Endothelial cell (in vitro differentiated cells): ENCODE results near the gene ADAMTSL5. TPM values are rescaled to one million over a fixed set of nuclear protein-coding genes. Genes with fewer than 3 reads are reported as not detected.

Source experiments
- DNase-seq: peaks from one replicate; pipeline ENCODE4 v3.0.0; 2021; ENCODE audit warnings: low spot score
- H3K27ac Mint-ChIP-seq: one replicate; pipeline ENCODE4 v1.8.0; 2021; ENCODE audit warnings: mixed read lengths, inconsistent platforms; ENCODE audit not compliant: unreplicated experiment
- H3K27me3 Mint-ChIP-seq: one replicate; pipeline ENCODE4 v1.8.0; 2021; ENCODE audit warnings: mild to moderate bottlenecking, moderate library complexity, mixed read lengths, inconsistent platforms; ENCODE audit not compliant: unreplicated experiment
- H3K36me3 Mint-ChIP-seq: one replicate; pipeline ENCODE4 v1.8.0; 2021; ENCODE audit warnings: mild to moderate bottlenecking, low read depth, mixed read lengths, inconsistent platforms; ENCODE audit not compliant: unreplicated experiment
- H3K4me1 Mint-ChIP-seq: one replicate; pipeline ENCODE4 v1.8.0; 2021; ENCODE audit warnings: mild to moderate bottlenecking, mixed read lengths, inconsistent platforms; ENCODE audit not compliant: unreplicated experiment
- H3K4me3 Mint-ChIP-seq: one replicate; pipeline ENCODE4 v1.8.0; 2021; ENCODE audit warnings: mild to moderate bottlenecking, mixed read lengths, inconsistent platforms; ENCODE audit not compliant: unreplicated experiment
- H3K9me3 Mint-ChIP-seq: one replicate; pipeline ENCODE4 v1.8.0; 2021; ENCODE audit warnings: mixed read lengths, inconsistent platforms; ENCODE audit not compliant: unreplicated experiment
- CTCF ChIP-seq: fragments of 200-600 bp; sonication (generic); IDR thresholded peaks from one replicate; pipeline ENCODE4 v1.5.0; 2021; ENCODE audit warnings: antibody characterized with exemption; ENCODE audit not compliant: unreplicated experiment
- total RNA-seq: library from RNA; stranded (reverse); fragmentation: NEBNext Ultra II Directional; extraction: Animal tissue kit (Norgen Biotek cat#: 25700); gene quantifications from one replicate; pipeline ENCODE4 v1.2.1, GENCODE V29; 2021; ENCODE audit not compliant: unreplicated experiment

Gene ADAMTSL5
- total RNA-seq, 1 donor from 2014 or later: 0.18 TPM

- DNase-seq: no peak
- no peaks in the 10 kb centered on the region for H3K36me3 Mint-ChIP-seq
- no peak overlapping the region for H3K27ac Mint-ChIP-seq
- no peaks in the 10 kb centered on the region for H3K9me3 Mint-ChIP-seq
- peaks cover 5% of the 10 kb centered on the region for H3K4me1 Mint-ChIP-seq
- H3K4me3 Mint-ChIP-seq: no peak overlapping the region
- TF ChIP-seq CTCF: no peak
- H3K27me3 Mint-ChIP-seq: peaks cover 6% of the 10 kb centered on the region
Observed at GRCh38 chr19:1511318-1512317, 1.2 kb downstream of the ADAMTSL5 start.

- H3K27me3 Mint-ChIP-seq: peaks cover 3% of the 10 kb centered on the region
- no peak overlapping the region for H3K27ac Mint-ChIP-seq
- H3K4me3 Mint-ChIP-seq: no peak overlapping the region
- H3K4me1 Mint-ChIP-seq: peaks cover 5% of the 10 kb centered on the region
- no peaks in the 10 kb centered on the region for H3K36me3 Mint-ChIP-seq
- TF ChIP-seq CTCF: no peak
- no peak for DNase-seq
- no peaks in the 10 kb centered on the region for H3K9me3 Mint-ChIP-seq
Observed at GRCh38 chr19:1510807-1511206, 2.0 kb downstream of the ADAMTSL5 start.

- Mint-ChIP-seq H3K27me3 (peaks cover 3% of the 10 kb centered on the region), H3K9me3 (no peaks in the 10 kb centered on the region), H3K4me1 (peaks cover 5% of the 10 kb centered on the region), H3K27ac (no peak overlapping the region), H3K36me3 (no peaks in the 10 kb centered on the region), H3K4me3 (no peak overlapping the region)
- no peak for TF ChIP-seq CTCF
- DNase-seq: no peak
Observed at GRCh38 chr19:1510442-1510806, 2.4 kb downstream of the ADAMTSL5 start.

- Mint-ChIP-seq H3K4me1 (peaks cover 5% of the 10 kb centered on the region), H3K27ac (peak overlapping the region; percentile 5), H3K27me3 (peaks cover 3% of the 10 kb centered on the region), H3K9me3 (no peaks in the 10 kb centered on the region), H3K36me3 (peaks cover 3% of the 10 kb centered on the region), H3K4me3 (peak overlapping the region; percentile 2)
- TF ChIP-seq CTCF: no peak
- no peak for DNase-seq
Observed at GRCh38 chr19:1509602-1510441, 3.0 kb downstream of the ADAMTSL5 start.
